Measurements from ENCODE around the gene ARHGEF9. TPM values are rescaled to one million over a fixed set of nuclear protein-coding genes. Genes with fewer than 3 reads are reported as not detected.
"Not testable (repeated sequence)": the region's sequence is repeated elsewhere in the genome, so short reads cannot be mapped to it uniquely, and the experiment has no call there.

The ARHGEF9 gene
- total RNA-seq, 1 donor from 2014 or later = 18.9 TPM

DNA sequence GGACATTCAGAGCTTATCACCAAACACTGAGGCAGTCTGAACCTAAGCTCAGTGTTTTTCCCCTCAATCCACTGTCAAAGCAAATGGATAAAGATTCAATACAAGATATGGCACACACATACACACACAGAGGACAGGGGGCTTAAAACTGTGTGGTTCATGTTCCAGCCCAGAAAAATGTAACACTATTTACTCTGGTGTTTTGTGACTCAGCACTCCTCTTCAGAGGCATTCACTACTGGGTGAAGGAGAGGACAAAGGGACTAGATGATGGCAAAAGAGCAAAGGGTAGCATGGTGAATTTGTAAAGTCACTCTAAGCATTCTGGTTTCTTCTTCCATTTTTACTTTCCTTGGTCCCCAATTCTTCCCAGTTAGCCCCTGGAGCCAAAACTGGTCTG is 120.3 kb downstream of the ARHGEF9 start:
- DNase-seq = no peak
- H3K4me1 Mint-ChIP-seq = no peaks in the 10 kb centered on the region
- no peaks in the 10 kb centered on the region for H3K27me3 Mint-ChIP-seq
- no peak overlapping the region for H3K4me3 Mint-ChIP-seq
- H3K9me3 Mint-ChIP-seq = no peaks in the 10 kb centered on the region
- intact Hi-C loops (cut with micrococcal nuclease) = no loop called here
- H3K36me3 Mint-ChIP-seq (ENCODE audit: low read depth) = peaks cover 13% of the 10 kb centered on the region
- no peak overlapping the region for H3K27ac Mint-ChIP-seq

DNA sequence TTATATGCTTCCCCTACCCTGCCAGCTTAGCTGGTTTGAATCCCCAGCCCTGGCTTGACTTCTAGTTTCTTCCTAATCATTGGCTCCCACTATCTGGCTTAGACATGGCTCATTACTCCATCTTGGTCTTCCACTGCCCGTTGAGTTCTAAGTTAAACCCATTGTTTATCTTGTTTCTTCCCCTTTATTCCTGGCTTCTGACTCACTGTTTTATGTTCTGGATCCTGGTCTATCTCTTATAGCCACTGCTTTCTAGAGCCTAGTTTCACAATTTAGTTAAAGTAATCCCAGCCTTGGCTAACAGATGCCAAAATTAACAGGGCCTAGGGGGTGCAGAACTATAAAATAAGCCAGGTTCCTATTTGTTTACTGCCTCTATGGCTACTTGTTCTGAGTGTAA is 120.9 kb downstream of the ARHGEF9 start:
- no peaks in the 10 kb centered on the region for H3K9me3 Mint-ChIP-seq
- intact Hi-C loops (cut with micrococcal nuclease) = no loop called here

DNA sequence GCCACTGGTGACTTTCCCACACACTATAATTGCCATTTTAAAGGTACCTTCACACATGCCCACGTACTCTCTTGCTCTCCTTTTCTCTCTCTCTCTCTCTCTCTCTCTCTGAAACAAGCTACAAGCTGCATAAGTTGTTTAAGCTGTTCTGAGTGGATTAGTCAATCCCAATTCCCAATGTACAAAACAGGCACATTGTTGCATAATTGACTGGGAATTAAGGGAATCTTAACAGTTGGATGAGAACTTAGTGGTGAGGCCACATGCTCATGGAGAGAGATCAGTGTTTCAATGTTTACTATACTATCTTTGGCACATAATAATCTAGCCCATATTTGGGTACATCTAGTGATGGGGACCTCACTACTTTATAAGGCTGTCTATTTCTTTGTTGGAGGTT is 123.3 kb downstream of the ARHGEF9 start:
- H3K9me3 Mint-ChIP-seq = no peaks in the 10 kb centered on the region

More for the DNA sequence above, 120.9 kb downstream of the ARHGEF9 start:
- DNase-seq = no peak
- no peaks in the 10 kb centered on the region for H3K4me1 Mint-ChIP-seq
- no peak overlapping the region for H3K4me3 Mint-ChIP-seq
- peaks cover 12% of the 10 kb centered on the region for H3K36me3 Mint-ChIP-seq (ENCODE audit: low read depth)
- H3K27ac Mint-ChIP-seq = no peak overlapping the region
- H3K27me3 Mint-ChIP-seq = no peaks in the 10 kb centered on the region

DNA sequence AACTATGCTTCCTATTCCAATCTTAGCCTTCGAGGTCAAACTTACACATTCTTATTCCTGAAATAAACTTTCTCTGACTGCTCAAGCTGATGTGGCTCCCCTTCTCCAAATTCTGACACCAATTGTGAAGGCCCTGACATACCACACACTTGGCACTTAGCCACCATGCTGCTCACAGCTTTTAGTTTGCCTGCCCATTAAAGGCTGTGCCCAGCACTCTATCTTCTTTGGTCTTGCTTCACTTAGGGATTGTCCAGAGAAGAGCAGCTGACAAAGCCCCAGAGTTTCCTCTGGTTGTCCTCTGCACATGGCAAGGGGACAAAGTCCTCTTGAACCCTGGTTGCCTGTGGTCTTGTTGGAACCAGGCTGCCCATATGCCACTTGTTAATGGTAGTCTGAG is 126.1 kb downstream of the ARHGEF9 start:
- DNase-seq = no peak
- H3K9me3 Mint-ChIP-seq = no peaks in the 10 kb centered on the region
- H3K27me3 Mint-ChIP-seq = no peaks in the 10 kb centered on the region
- H3K4me1 Mint-ChIP-seq = no peaks in the 10 kb centered on the region
- H3K36me3 Mint-ChIP-seq (ENCODE audit: low read depth) = peaks cover 12% of the 10 kb centered on the region
- H3K4me3 Mint-ChIP-seq = no peak overlapping the region
- no peak overlapping the region for H3K27ac Mint-ChIP-seq
- intact Hi-C loops (cut with micrococcal nuclease) = no loop called here

More for the DNA sequence above, 123.3 kb downstream of the ARHGEF9 start:
- H3K4me3 Mint-ChIP-seq = no peak overlapping the region
- intact Hi-C loops (cut with micrococcal nuclease) = no loop called here
- H3K27me3 Mint-ChIP-seq = no peaks in the 10 kb centered on the region
- H3K36me3 Mint-ChIP-seq (ENCODE audit: low read depth) = peaks cover 9% of the 10 kb centered on the region
- DNase-seq = no peak
- H3K4me1 Mint-ChIP-seq = no peaks in the 10 kb centered on the region
- H3K27ac Mint-ChIP-seq = no peak overlapping the region

DNA sequence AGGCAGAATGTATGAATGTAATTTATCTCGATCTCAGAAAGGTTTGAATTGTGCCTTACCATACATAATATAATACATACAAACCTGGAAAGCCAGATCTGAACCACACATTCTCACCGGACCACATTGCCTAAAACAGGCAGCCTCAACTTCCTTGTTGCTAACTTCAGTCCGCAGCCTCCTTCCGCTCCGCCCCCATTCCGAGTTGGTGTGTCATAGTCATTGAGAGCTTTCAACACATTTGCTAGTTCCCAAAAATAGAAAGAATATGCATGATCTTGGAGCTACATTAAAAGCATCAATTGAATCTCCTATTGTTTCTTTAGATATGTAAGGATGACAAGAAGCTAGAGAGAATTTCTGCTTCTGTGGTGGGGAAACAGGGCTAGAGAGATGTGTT is 127.2 kb downstream of the ARHGEF9 start:
- Mint-ChIP-seq H3K4me1 (no peaks in the 10 kb centered on the region), H3K9me3 (peaks cover 4% of the 10 kb centered on the region), H3K36me3 (ENCODE audit: low read depth) (peaks cover 14% of the 10 kb centered on the region), H3K27me3 (no peaks in the 10 kb centered on the region), H3K4me3 (no peak overlapping the region), H3K27ac (no peak overlapping the region)
- intact Hi-C loops (cut with micrococcal nuclease) = no loop called here
- peak; percentile 12 for DNase-seq

DNA sequence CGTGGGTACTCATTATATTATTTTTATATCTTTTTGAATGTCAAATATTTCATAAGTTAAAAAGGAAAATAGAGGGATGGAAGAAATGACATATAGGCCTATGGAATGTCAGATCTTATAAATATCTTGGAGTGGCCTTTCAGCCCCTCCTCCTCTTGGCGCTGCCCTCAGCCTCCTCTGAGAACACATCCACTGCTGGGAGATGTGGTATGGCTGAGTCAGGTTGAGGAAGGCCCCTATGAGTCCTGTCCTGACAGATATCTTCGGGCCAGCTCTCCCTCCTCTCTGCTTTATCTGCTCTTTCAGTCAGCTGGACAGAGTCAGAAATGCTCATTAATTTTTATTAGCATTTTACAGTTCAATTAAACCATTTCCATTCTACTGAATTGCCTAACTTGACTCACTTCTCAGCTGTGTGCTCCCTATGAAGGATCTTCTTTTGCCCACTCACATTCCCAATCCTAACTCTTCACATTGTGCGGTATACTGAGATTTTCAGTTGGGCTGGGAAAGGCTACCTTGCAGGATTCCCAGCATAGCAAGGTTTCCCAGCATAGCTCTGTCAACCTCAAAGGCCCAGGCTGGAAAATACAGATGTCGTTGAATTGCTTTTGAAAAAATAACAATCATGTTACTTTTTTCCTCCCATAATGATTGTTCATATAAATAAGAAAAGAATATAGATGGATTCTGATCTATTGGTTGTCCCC is 128.0 kb downstream of the ARHGEF9 start:
- Mint-ChIP-seq H3K36me3 (ENCODE audit: low read depth) (peaks cover 18% of the 10 kb centered on the region), H3K27me3 (no peaks in the 10 kb centered on the region), H3K9me3 (peaks cover 4% of the 10 kb centered on the region), H3K27ac (no peak overlapping the region), H3K4me1 (no peaks in the 10 kb centered on the region), H3K4me3 (no peak overlapping the region)
- peak; percentile 4 for DNase-seq
- intact Hi-C loops (cut with micrococcal nuclease) = no loop called here

DNA sequence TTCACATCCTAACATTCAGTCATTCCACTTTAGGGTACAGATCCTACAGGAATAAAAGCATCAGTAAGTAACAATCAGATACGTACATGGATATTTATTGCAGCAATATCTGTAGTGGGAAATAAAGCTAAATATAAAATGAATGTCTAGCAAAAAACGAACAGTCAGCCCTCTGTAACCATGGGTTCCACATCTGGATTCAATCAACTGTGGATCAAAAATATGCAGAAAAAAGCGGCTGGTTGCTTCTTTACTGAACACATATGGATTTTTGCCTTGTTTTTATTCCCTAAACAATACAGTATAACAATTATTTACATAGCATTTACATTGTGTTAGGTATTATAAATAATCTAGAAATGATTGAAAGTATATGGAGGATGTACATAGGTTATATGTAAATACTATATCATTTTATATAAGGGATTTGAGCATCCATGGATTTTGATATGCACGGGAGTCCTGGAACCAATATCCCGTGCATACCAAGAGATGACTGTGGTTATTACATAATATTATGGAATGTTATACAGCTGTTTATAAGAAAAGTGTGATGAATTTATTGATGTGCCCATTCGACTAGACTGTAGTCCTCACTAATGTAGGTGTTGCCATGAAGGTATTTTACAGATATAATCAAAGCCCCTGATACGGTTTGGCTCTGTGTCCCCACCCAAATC is 132.8 kb downstream of the ARHGEF9 start:
- DNase-seq = no peak
- H3K4me1 Mint-ChIP-seq = no peaks in the 10 kb centered on the region
- H3K36me3 Mint-ChIP-seq (ENCODE audit: low read depth) = peaks cover 24% of the 10 kb centered on the region
- H3K27ac Mint-ChIP-seq = no peak overlapping the region
- peaks cover 8% of the 10 kb centered on the region for H3K9me3 Mint-ChIP-seq
- intact Hi-C loops (cut with micrococcal nuclease) = no loop called here
- H3K4me3 Mint-ChIP-seq = no peak overlapping the region
- H3K27me3 Mint-ChIP-seq = no peaks in the 10 kb centered on the region

DNA sequence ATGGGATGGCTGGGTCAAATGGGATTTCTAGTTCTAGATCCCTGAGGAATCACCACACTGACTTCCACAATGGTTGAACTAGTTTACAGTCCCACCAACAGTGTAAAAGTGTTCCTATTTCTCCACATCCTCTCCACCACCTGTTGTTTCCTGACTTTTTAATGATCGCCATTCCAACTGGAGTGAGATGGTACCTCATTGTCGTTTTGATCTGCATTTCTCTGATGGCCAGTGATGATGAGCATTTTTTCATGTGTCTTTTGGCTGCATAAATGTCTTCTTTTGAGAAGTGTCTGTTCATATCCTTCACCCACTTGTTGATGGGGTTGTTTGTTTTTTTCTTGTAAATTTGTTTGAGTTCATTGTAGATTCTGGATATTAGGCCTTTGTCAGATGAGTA is 139.3 kb downstream of the ARHGEF9 start:
- H3K9me3 Mint-ChIP-seq; H3K27ac Mint-ChIP-seq; H3K4me3 Mint-ChIP-seq; DNase-seq; H3K27me3 Mint-ChIP-seq; intact Hi-C loops (cut with micrococcal nuclease); H3K4me1 Mint-ChIP-seq: not testable (repeated sequence)
- H3K36me3 Mint-ChIP-seq (ENCODE audit: low read depth) = peaks cover 11% of the 10 kb centered on the region

DNA sequence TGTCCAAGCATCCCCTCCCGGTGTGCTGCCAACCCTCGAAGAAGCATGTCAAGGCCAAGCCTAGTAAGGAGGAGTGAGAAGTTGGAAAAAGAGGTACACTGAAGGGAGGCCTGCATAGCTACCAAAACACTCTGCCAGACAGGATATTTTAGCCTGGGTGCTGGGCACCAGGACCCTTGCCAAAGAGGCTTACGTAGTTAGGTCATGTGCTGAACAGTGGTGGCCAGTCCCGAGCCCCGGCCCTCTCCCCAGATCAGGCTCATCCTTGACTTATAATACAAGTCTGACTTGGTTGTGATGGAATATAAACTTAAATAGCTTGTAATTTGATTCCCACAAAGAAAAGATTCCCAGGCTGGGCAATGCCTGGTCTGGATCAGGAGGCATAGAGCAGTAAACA is 149.3 kb downstream of the ARHGEF9 start:
- Mint-ChIP-seq H3K4me1 (no peaks in the 10 kb centered on the region), H3K27me3 (no peaks in the 10 kb centered on the region), H3K27ac (no peak overlapping the region), H3K4me3 (no peak overlapping the region), H3K9me3 (peaks cover 7% of the 10 kb centered on the region), H3K36me3 (ENCODE audit: low read depth) (peaks cover 19% of the 10 kb centered on the region)
- no peak for DNase-seq
- intact Hi-C loops (cut with micrococcal nuclease) = no loop called here

DNA sequence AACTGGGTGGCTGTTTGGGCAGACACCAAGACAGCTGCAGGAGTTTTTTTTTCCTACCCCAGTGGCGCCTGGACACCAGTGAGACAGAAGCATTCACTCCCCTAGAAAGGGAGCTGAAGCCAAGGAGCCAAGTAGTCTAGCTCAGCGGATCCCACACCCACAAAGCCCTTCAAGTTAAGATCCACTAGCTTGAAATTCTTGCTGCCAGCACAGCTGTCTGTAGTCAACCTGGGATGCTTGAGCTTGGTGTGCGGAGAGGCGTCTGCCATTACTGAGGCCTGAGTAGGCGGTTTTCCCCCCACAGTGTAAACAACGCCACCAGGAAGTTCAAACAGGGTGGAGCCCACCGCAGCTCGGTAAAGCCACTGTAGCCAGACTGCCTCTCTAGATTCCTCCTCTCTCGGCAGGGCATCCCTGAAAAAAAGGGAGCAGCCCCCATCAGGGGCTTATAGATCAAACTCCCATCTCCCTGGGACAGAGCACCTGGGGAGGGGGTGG is 171.4 kb downstream of the ARHGEF9 start:
- Mint-ChIP-seq H3K27me3 (no peaks in the 10 kb centered on the region), H3K27ac (no peak overlapping the region), H3K4me1 (no peaks in the 10 kb centered on the region), H3K9me3 (peaks cover 3% of the 10 kb centered on the region), H3K36me3 (ENCODE audit: low read depth) (no peaks in the 10 kb centered on the region), H3K4me3 (no peak overlapping the region)
- intact Hi-C loops (cut with micrococcal nuclease) = no loop called here
- DNase-seq = no peak

DNA sequence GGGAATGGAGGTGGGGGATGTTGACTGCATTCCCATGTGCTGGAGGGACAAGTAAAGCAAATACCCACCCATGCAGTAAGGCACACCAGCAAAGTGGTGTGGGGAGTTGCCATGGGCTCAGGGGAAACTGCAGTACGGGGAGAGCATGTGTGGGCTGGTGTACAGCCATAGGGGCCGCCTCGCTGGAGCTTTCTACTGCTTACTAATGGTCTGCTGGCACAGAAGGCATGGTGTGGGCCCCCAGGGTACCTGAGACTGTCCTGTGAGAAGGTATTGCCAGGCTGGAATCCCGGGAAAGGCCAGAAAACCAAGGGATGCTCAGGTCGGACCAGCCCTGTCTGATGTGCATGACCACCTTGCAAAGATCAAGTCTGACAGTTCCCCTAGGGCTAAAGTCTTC is 199.1 kb downstream of the ARHGEF9 start:
- H3K36me3 Mint-ChIP-seq (ENCODE audit: low read depth) = no peaks in the 10 kb centered on the region
- H3K9me3 Mint-ChIP-seq = no peaks in the 10 kb centered on the region
- intact Hi-C loops (cut with micrococcal nuclease) = no loop called here
- H3K4me1 Mint-ChIP-seq = no peaks in the 10 kb centered on the region
- H3K27ac Mint-ChIP-seq = no peak overlapping the region
- no peak for DNase-seq
- no peak overlapping the region for H3K4me3 Mint-ChIP-seq
- no peaks in the 10 kb centered on the region for H3K27me3 Mint-ChIP-seq

Data from activated CD4-positive, alpha-beta T cell treated with anti-CD3 and anti-CD28 coated beads, Interleukin-2, amount 10 ng/mL, durations not matched to agents 24 days and 14 days (primary cell).